Upper lobe of left lung (tissue), 4 donors: ENCODE results near the gene IFIT3.

Source experiments
- CTCF ChIP-seq, 6 experiments: fragments of 450-650 bp in 4 of 6; fragments of 200-600 bp in 2 of 6; sonication (generic) in 2 of 6; IDR thresholded peaks; one replicate each; pipeline ENCODE4 v1.5.1; 2016 to 2019; ENCODE audit warnings: antibody characterized with exemption in 6 of 6
- EP300 ChIP-seq, 4 donors: sonication (generic); formaldehyde crosslinking; IDR thresholded peaks; one replicate each; pipeline ENCODE4 v1.5.1; 2017; ENCODE audit warnings: antibody characterized with exemption in 4 of 4, control low read depth in 2 of 4
- POLR2A ChIP-seq, 4 donors: fragments of 450-650 bp; IDR thresholded peaks; one replicate each; pipeline ENCODE4 v1.5.1; 2016 to 2017; ENCODE audit warnings: antibody characterized with exemption in 4 of 4, mild to moderate bottlenecking in 2 of 4
- POLR2AphosphoS5 ChIP-seq, 2 donors: sonication (generic); formaldehyde crosslinking; IDR thresholded peaks; one replicate each; pipeline ENCODE4 v1.5.1; 2017; ENCODE audit warnings: antibody characterized with exemption in 2 of 2

DNA sequence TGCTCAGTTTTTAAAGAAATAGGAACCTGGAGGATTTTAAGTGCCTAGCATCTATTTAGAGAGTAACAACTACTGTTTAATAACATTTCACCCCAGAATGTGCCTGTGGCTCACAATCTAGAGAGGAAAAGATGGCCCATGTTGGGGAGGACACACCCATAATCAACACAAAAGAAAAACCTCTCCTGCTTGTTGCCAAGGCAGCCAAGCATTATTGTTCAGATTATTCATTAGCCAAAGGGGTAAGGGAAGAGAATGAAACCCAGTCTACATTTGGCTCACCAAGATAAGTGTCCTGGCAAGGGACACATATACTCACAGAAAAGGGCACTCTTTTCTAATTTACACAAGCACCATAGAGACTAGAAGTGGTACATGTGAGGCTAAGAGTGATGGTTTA, 32.4 kb downstream of the IFIT3 start:
- TF ChIP-seq CTCF (IDR thresholded peaks at IDR 0.05), result no peak
- TF ChIP-seq POLR2A (IDR thresholded peaks at IDR 0.05), result no peak
- TF ChIP-seq EP300 (IDR thresholded peaks at IDR 0.05), result no peak
- TF ChIP-seq POLR2AphosphoS5 (IDR thresholded peaks at IDR 0.05), result no peak
